Stimulated activated CD4-positive, alpha-beta T cell treated with anti-CD3 and anti-CD28 coated beads, Interleukin-4, amount 100 ng/mL, for 1 hour (primary cell): ENCODE data around the gene CRYGC.

Source experiments
- DNase-seq: peaks from one replicate; pipeline ENCODE4 v3.0.0-alpha.2; 2020

CRYGC gene

DNA sequence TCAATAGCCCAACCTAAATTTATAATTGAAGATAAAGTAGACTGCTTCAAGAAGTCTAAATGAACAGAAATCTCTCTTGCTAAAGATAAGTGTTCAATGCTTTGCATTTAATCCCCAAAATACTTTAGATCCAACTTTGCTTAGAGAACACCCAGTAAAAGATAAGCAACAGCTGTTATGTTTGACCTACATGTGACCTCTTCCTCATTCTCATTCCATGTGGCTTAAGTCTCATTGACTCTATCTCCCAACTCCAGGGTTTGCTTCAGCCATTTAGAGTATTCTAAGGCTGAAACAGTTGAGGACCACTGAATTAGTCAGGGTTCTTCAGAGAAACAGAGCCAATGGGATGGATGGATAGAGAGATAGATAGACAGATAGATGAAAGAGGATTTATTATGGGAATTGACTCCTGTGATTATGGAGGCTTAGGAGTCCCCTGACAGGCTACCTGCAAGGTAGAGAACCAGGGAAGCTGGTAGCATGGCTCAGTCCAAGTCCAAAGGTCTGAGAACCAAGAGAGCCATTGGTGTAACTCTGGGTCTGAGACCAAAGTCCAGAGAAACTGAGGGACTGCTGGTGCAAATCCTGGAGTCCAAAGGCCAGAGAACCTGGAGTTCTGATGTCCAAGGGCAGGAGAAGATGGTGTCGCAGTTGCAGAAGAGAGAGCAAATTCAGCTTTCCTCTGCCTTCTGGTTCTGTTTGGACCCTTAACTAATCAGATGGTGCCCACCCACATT lies 37.4 kb downstream of the CRYGC start:
- no peak for DNase-seq

DNA sequence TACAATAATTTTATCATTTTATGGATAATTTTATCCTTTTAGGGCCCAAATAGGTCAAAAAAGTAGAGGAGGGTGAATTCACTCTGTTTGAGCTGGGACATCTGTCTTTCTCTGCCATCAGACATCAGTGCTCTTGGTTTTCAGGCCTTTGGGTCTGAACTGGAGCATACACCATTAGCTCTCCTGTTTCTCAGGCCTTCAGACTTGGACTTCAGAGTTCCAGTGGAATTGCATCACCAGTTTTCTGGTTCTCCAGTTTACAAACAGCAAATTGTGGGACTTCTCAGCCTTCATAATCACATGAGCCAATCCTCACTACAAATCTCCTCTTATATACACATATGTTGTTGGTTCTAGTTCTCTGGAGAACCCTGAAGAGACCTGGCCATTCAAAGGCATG lies 39.2 kb downstream of the CRYGC start:
- no peak for DNase-seq

DNA sequence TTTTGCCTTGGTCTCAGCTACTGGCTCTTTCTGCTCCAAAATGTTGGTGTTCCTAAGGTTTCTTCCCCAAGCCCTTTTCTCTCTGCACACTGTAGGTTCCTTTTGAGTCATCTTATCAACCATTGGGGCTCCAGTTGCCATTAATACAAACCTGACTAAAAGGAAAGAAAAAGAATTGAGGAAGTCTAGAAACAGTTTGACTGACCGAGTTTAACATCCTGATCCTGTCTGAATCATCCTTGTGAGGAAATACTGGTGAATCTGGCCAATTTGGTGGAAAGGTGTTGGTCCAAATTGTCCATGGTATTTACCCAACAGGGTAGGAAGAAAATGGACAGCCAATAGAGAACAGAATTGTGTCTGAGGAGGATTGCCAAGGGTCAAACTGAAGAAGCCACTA lies 43.6 kb downstream of the CRYGC start:
- no peak for DNase-seq

DNA sequence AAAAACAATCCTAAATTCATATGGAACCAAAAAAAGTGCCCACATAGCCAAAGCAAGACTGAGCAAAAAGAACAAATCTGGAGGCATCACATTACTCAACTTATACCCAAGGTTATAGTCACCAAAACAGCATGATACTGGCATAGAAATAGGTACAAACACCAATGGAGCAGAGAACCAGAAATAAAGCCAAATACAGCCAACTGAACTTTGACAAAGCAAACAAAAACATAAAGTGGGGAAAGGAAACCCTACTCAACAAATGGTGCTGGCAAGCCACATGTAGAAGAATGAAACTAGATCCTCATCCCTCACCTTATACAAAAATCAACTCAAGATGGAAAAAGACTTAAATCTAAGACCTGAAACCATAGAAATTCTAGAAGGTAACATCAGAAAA lies 45.8 kb downstream of the CRYGC start:
- no peak for DNase-seq
